Jurkat, Clone E6-1 (cell line): ENCODE data around the gene APOA1.
A peak's percentile ranks its signal among the peaks of the same experiment; 100 is the strongest.

Experiments
- DNase-seq: peaks from one replicate; pipeline ENCODE4 v3.0.0-alpha.2; 2011; ENCODE audit warnings: low read depth, low spot score
- H3K4me3 ChIP-seq: 2 replicates; pipeline ENCODE4 v1.5.1; 2011; ENCODE audit warnings: mild to moderate bottlenecking, low read length, control low read depth, moderate library complexity

APOA1 gene

GRCh38 chr11:116861539-116861938, 24.1 kb upstream of the APOA1 start:
- no peak overlapping the region for H3K4me3 ChIP-seq
- no peak for DNase-seq

- no peak overlapping the region for H3K4me3 ChIP-seq
- no peak for DNase-seq
Measured at GRCh38 chr11:116860303-116860702, 22.9 kb upstream of the APOA1 start.

GRCh38 chr11:116859175-116859574, 21.8 kb upstream of the APOA1 start:
- H3K4me3 ChIP-seq = no peak overlapping the region
- no peak for DNase-seq

- DNase-seq = no peak
- H3K4me3 ChIP-seq = no peak overlapping the region
Measured at GRCh38 chr11:116857936-116858335, 20.5 kb upstream of the APOA1 start.

- DNase-seq = no peak
- no peak overlapping the region for H3K4me3 ChIP-seq
Measured at GRCh38 chr11:116857316-116857715, 19.9 kb upstream of the APOA1 start.

- no peak for DNase-seq
- H3K4me3 ChIP-seq = no peak overlapping the region
Measured at GRCh38 chr11:116856423-116856822, 19.0 kb upstream of the APOA1 start.

- H3K4me3 ChIP-seq = no peak overlapping the region
- DNase-seq = no peak
Measured at GRCh38 chr11:116855413-116855812, 18.0 kb upstream of the APOA1 start.

GRCh38 chr11:116853461-116854073, 16.1 kb upstream of the APOA1 start:
- DNase-seq = peak; percentile 96
- peak overlapping the region; percentile 35 for H3K4me3 ChIP-seq

- H3K4me3 ChIP-seq = peak overlapping the region; percentile 36; the same call in 1 of the 2 replicates
- DNase-seq = peak; percentile 49
Measured at GRCh38 chr11:116852261-116853031, 15.0 kb upstream of the APOA1 start.

GRCh38 chr11:116851626-116852025, 14.2 kb upstream of the APOA1 start:
- H3K4me3 ChIP-seq = peak overlapping the region; percentile 36
- DNase-seq = peak; percentile 85

- no peak overlapping the region for H3K4me3 ChIP-seq
- DNase-seq = peak; percentile 45
Measured at GRCh38 chr11:116849486-116849885, 12.1 kb upstream of the APOA1 start.

- H3K4me3 ChIP-seq = no peak overlapping the region
- DNase-seq = no peak
Measured at GRCh38 chr11:116849060-116849459, 11.6 kb upstream of the APOA1 start.

GRCh38 chr11:116847612-116848011, 10.2 kb upstream of the APOA1 start:
- no peak overlapping the region for H3K4me3 ChIP-seq
- no peak for DNase-seq

GRCh38 chr11:116844722-116845121, 7.3 kb upstream of the APOA1 start:
- no peak overlapping the region for H3K4me3 ChIP-seq
- no peak for DNase-seq

- H3K4me3 ChIP-seq = no peak overlapping the region
- no peak for DNase-seq
Measured at GRCh38 chr11:116843661-116844060, 6.2 kb upstream of the APOA1 start.

GRCh38 chr11:116842909-116843308, 5.5 kb upstream of the APOA1 start:
- DNase-seq = no peak
- H3K4me3 ChIP-seq = no peak overlapping the region

- H3K4me3 ChIP-seq = no peak overlapping the region
- no peak for DNase-seq
Measured at GRCh38 chr11:116842117-116842516, 4.7 kb upstream of the APOA1 start.

- DNase-seq = no peak
- no peak overlapping the region for H3K4me3 ChIP-seq
Measured at GRCh38 chr11:116840746-116841296, 3.4 kb upstream of the APOA1 start.

- no peak overlapping the region for H3K4me3 ChIP-seq
- DNase-seq = no peak
Measured at GRCh38 chr11:116840224-116840745, 2.9 kb upstream of the APOA1 start.

- H3K4me3 ChIP-seq = no peak overlapping the region
- no peak for DNase-seq
Measured at GRCh38 chr11:116838321-116839084, 1.1 kb upstream of the APOA1 start.
